NCI-H187 (cell line): ENCODE results near the gene RABL6.
"Not testable (repeated sequence)": the region's sequence is repeated elsewhere in the genome, so short reads cannot be mapped to it uniquely, and the experiment has no call there.

Source experiments
- DNase-seq, 2 experiments: peaks; one replicate each; lab custom pipeline; 2025; lab: John Stamatoyannopoulos, UW

Gene RABL6

DNA sequence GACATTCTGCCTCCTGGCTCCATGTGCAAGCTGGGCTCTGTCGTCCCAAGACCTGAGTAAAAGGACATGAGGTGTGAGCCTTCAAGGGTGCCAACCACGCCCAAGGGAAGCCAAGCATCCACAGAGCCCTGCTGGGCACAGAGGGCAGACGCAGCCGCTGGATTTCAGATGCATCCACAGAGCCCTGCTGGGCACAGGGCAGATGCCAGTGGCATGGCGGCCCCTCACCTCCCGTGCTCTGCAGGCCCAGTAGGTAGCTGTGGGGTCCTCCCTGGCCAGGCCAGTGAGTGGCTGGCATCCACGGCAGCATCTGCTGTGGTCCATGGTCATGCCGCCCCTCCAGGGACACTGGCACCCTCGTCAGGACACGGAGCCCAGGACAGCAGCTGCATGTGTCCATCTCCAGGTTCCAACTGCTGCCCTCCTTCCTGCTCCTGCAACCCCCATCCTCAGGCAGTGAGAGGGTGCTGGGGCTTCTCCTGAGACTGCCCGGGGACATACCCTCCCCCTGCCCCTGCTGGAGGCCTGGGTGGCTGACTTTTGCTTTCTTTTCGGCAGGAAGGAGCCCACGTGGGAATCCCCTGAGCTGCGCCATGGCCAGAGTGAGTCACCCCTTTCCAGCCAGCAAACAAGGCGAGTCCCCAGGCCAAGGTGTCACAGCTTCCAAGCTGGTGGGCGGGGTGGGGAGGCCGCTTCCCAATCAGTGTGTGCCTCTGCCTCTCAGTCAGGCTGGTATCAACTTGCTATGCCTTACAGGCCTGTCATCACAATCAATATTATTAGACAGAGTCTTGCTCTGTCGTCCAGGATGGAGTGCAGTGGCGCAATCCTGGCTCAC is 74.6 kb downstream of the RABL6 start:
- DNase-seq: no peak

DNA sequence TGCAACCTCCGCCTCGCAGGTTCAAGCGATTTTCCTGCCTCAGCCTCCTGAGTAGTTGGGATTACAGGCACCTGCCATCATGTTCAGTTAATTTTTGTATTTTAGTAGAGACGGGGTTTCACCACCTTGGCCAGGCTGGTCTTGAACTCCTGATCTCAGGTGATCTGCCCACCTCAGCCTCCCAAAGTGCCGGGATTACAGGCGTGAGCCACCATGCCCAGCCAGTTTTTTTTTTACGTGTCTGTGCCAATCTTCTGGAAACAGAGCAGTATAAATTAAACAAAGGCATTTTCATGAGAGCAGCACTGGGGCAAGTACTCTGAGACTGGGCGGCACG is 75.2 kb downstream of the RABL6 start:
- not testable (repeated sequence) for DNase-seq

DNA sequence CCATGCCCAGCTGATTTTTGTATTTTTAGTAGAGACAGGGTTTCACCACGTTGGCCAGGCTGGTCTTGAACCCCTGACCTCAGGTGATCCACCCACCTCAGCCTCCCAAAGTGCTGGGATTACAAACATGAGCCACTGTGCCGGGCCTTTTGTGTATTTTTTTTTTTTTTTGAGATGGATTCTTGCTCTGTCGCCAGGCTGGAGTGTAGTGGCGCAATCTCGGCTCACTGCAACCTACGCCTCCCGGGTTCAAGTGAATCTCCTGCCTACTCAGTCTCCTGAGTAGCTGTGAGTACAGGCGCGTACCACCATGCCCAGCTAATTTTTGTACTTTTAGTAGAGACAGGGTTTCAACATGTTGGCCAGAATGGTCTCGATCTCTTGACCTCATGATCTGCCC is 75.9 kb downstream of the RABL6 start:
- DNase-seq: not testable (repeated sequence)

DNA sequence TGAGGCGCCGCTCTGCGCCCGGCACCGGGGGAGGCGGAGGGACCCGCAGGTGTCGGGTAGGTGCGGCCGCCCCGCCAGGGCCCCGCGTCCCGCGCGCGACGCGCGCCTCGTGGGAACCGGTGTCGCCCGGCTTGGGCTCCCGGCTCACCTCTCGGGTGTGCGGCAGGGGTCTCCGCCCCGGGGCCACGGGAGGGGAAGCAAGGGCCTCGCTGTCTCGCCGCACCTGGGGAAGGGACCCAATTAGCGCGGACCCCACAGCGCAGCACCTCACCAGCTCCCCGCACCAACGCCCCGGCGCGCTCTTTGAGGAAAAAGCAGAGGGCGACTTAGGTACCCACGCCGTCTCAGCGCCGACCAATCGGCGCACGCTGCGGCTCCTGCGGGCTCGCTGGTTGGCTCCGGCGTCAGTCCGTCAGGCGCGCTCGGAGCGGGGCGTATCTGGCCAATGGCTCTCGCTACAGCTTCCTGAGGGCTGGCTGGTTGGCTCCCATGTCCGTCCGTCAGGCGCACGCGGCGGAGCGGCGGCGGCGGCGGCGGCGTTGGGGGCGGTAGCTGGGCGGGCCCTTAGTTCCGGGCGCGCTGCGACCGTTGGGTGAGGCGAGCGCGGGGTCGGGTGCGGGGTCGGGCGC is 78.3 kb downstream of the RABL6 start, which contains the start of gene TRAF2:
TRAF2 (plus strand) TSS at position 567 of the 629 bp plus-strand sequence. CDS start 12,225 bp downstream, outside the sequence.
- DNase-seq: peak; percentile 76 to 78

DNA sequence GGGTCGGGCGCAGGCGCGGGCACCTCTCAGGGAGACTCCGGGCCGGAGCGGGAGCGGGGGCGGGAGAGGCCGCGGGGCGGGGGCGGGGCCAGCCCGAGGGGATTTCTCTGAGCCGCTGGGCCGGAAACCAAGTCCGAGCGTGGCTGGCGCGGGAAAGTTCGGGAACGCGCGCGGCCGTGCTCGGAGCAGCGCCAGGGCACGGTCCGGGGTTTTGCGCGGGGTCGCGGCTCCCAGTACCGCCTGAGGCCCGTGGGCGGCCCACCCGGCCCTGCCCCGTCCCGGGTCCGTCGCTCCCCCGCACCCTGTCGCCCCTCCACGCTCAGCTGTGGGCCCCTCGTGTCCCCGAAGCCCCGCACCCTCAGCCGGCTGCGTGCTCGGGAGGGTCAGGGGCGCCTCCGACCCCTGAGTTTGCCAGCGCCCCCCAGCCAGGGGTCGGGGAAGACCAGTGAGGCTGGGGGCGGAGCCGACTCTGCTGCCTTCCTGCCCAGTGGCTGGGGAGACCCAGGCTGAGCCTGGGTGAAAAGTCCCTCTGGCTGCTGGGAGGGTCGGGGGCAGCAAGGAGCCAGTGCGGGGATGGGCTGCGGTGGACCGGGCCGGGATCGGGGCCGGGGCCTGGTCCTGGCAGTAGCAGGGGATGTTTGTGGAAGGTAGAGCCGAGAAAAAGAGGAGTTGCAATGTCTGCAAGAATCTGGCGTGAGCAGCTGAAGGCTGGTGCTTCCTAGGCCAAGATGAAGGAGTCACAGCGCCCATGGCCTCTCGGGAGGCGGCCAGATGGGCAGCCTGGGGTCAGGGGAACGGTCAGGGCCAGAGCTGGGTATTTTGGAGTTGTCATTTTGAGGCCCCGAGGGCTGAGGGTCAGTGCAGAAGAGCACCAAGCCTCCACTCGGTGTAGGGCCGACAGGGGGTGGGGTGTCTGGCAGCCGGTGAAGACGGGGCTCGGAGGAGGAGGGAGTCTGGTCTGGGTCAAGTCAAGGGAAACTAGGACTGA is 79.2 kb downstream of the RABL6 start:
- DNase-seq: no peak

DNA sequence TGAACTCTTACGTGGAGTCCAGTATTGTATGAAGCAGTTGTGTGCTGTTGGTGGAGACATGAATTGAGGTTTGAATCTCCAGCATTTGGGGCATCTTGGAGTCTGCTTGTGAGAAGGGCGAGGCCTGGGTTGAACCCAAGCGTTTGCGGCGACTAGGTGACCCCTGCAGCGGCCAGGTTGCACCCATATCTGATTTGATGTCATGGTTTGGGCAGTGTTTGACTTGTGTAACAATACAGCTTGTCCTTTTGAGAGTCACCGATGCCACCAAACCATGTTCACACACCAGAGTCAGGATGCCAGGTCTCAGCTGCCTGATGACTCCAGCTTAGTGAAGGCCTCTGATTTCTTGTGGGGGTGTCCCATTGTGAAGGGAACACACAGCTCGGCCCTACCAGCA is 80.7 kb downstream of the RABL6 start:
- no peak for DNase-seq

DNA sequence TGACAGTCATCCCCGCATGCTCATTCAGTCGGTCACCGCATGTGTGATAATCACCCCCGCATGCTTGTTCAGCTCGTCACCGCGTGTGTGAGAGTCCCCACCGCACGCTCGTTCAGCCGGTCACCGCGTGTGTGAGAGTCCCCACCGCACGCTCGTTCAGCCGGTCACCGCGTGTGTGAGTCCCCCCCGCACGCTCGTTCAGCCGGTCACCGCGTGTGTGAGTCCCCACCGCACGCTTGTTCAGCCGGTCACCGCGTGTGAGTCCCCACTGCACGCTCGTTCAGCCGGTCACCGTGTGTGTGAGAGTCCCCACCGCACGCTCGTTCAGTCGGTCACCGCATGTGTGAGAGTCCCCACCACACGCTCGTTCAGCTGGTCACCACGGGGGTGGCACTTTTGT is 82.1 kb downstream of the RABL6 start:
- no peak for DNase-seq

DNA sequence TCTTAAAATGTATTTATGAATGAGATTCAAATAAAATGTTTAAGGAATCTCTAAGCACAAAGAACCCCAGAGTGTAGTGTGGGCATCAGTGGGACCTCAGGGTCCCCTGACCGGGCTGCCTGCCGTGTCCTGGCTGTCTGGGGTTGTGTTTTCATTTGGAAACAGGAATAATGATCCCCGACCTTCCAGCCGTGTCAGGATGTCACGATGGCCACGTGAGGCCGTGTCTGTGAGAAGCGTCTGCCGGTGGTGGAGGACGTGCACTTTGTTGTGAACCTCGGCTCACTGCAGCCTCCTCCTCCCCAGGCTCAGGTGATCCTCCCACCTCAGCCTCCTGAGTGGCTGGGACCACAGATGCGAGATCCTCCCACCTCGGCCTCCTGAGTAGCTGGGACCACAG is 82.9 kb downstream of the RABL6 start:
- no peak for DNase-seq
